Uterus (tissue), 4 donors: ENCODE data around the gene NEDD4L. TPM values are rescaled to one million over a fixed set of nuclear protein-coding genes. Genes with fewer than 3 reads are reported as not detected.

Source experiments
- DNase-seq, 2 donors: peaks; one replicate each; pipeline ENCODE4 v3.0.0-alpha.2; 2019 to 2020
- H3K27ac ChIP-seq, 2 donors: fragments of 200-600 bp; sonication (generic); 1 replicate in 1 of 2; 2 replicates in 1 of 2; pipeline ENCODE4 v1.5.1; 2016 to 2018
- H3K27me3 ChIP-seq, 2 donors: fragments of 200-600 bp; sonication (generic); one replicate each; pipeline ENCODE4 v1.5.1; 2018 to 2019; ENCODE audit warnings: control low read depth in 1 of 2
- H3K36me3 ChIP-seq, 2 donors: fragments of 200-600 bp; sonication (generic); one replicate each; pipeline ENCODE4 v1.5.1; 2019; ENCODE audit warnings: control low read depth in 1 of 2
- H3K4me1 ChIP-seq, 2 donors: fragments of 200-600 bp; sonication (generic); one replicate each; pipeline ENCODE4 v1.5.1; 2018 to 2019; ENCODE audit warnings: control low read depth in 1 of 2
- H3K4me3 ChIP-seq, 2 donors: fragments of 200-600 bp; sonication (generic); 1 replicate in 1 of 2; 2 replicates in 1 of 2; pipeline ENCODE4 v1.5.1; 2018 to 2019; ENCODE audit warnings: mild to moderate bottlenecking in 1 of 2
- H3K9me3 ChIP-seq, 2 donors: fragments of 200-600 bp; sonication (generic); one replicate each; pipeline ENCODE4 v1.5.1; 2019; ENCODE audit warnings: control low read depth in 1 of 2
- POLR2A ChIP-seq, 2 donors: fragments of 450-650 bp; IDR thresholded peaks; one replicate each; pipeline ENCODE4 v1.6.1; 2016; ENCODE audit warnings: antibody characterized with exemption in 2 of 2, mild to moderate bottlenecking in 1 of 2, moderate library complexity in 1 of 2
- intact Hi-C: fragments of 100-400 bp; cut with DNase I; formaldehyde crosslinking; loops from one replicate; pipeline ENCODE4 v1.15.1; 2023; ENCODE audit warnings: low total_unique reads
- total RNA-seq, 4 donors: library from RNA; depleted of rRNA in 3 of 4; stranded (reverse); fragments of >200 nt in 3 of 4; gene quantifications; one replicate each; pipeline versions ENCODE4 v1.1.0 to v1.2.4, GENCODE V29; 2014 to 2023
- TF ChIP-seq, protein P1 (sequence below), 4 experiments: fragments of 200-600 bp in 2 of 4; fragments of 450-650 bp in 2 of 4; sonication (generic) in 2 of 4; IDR thresholded peaks; one replicate each; pipeline ENCODE4 v1.5.1; 2016 to 2019; ENCODE audit warnings: antibody characterized with exemption in 4 of 4, mild to moderate bottlenecking in 2 of 4, moderate library complexity in 1 of 4
- donor health status: DM: yes; HTN: yes; CAD: no.

NEDD4L gene
- total RNA-seq, 4 donors from 2014 or later = 6.2 to 45.9 (median 32.3) TPM

DNA sequence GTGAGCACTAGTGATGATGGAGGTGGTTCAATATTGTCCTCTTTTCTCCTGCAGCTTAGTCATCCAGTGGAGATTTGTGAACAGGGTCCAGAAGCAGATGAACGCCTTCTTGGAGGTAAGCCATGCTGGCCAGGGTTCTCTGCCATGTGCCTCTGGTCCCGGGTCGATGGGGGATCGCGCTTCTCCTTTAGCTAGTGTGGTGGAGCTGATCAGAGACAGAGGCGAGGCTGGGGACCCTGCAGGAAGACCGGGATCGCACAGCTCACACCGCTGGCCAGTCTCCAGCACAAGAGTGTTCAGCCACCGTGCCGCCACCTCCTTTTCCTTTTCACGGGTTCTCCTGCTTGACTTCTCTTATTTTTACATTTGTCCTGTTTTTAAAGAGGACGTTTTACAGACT, 341.4 kb downstream of the NEDD4L start:
- H3K36me3 ChIP-seq = no peaks in the 10 kb centered on the region
- intact Hi-C loops = no loop called here
- no peak for DNase-seq
- no peak overlapping the region for H3K4me3 ChIP-seq
- no peaks in the 10 kb centered on the region for H3K9me3 ChIP-seq
- H3K27ac ChIP-seq = no peak overlapping the region
- H3K4me1 ChIP-seq = no peaks in the 10 kb centered on the region
- no peaks in the 10 kb centered on the region for H3K27me3 ChIP-seq
- no peak for TF ChIP-seq POLR2A (IDR thresholded peaks at IDR 0.05)
- TF ChIP-seq, protein P1, sequence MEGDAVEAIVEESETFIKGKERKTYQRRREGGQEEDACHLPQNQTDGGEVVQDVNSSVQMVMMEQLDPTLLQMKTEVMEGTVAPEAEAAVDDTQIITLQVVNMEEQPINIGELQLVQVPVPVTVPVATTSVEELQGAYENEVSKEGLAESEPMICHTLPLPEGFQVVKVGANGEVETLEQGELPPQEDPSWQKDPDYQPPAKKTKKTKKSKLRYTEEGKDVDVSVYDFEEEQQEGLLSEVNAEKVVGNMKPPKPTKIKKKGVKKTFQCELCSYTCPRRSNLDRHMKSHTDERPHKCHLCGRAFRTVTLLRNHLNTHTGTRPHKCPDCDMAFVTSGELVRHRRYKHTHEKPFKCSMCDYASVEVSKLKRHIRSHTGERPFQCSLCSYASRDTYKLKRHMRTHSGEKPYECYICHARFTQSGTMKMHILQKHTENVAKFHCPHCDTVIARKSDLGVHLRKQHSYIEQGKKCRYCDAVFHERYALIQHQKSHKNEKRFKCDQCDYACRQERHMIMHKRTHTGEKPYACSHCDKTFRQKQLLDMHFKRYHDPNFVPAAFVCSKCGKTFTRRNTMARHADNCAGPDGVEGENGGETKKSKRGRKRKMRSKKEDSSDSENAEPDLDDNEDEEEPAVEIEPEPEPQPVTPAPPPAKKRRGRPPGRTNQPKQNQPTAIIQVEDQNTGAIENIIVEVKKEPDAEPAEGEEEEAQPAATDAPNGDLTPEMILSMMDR (IDR thresholded peaks at IDR 0.05) = no peak

DNA sequence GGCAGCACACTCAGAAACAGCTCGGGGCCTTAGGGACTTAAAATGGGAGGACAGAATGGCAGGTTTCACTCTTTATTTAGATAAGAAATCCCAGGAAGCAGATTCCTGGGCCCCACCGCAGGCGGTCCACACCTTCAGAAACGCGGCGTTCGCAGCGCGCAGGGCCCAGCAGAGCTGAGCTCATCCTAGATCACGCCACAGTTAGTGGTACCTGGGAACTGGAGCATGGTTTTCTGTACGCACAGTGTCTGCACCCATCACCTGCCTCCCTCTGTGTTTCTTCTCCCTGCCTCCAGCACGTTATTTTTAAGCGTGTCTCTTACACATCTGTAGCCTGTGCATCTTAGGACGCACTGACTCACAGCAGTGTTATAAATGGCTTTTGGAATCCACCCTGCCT, 342.8 kb downstream of the NEDD4L start:
- H3K4me3 ChIP-seq = no peak overlapping the region

DNA sequence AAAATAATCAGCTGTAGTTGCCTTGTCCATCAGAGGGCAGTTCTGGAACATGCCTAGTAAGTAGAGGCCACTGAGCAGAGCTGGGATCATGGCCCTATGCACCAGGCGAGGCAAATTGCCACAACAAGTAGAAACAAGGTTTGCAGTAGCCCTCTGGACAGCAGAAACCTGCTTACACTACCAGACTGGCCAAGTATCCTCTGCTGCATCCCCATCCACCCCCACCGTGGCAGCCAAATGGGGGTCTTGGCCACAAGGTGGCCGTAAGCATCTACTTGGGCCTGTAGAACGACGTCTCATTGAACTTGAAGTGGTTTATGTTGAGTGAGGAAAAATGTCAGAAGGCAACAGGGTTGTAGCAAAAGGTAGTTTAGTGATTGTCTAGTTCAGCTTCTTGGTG, 343.7 kb downstream of the NEDD4L start:
- Histone ChIP-seq H3K27ac (no peak overlapping the region), H3K4me1 (peaks cover 0 to 3% of the 10 kb centered on the region in 2 donors), H3K4me3 (no peak overlapping the region), H3K36me3 (no peaks in the 10 kb centered on the region), H3K27me3 (no peaks in the 10 kb centered on the region), H3K9me3 (no peaks in the 10 kb centered on the region)
- intact Hi-C loops = no loop called here
- TF ChIP-seq, protein P1 (IDR thresholded peaks at IDR 0.05) = no peak
- TF ChIP-seq POLR2A (IDR thresholded peaks at IDR 0.05) = no peak
- DNase-seq = no peak

More for the DNA sequence above, 342.8 kb downstream of the NEDD4L start:
- Histone ChIP-seq H3K27me3 (no peaks in the 10 kb centered on the region), H3K4me1 (peaks cover 0 to 3% of the 10 kb centered on the region in 2 donors), H3K9me3 (no peaks in the 10 kb centered on the region), H3K36me3 (no peaks in the 10 kb centered on the region), H3K27ac (no peak overlapping the region)
- intact Hi-C loops = no loop called here
- no peak for DNase-seq
- TF ChIP-seq, protein P1 (IDR thresholded peaks at IDR 0.05) = no peak
- no peak for TF ChIP-seq POLR2A (IDR thresholded peaks at IDR 0.05)

DNA sequence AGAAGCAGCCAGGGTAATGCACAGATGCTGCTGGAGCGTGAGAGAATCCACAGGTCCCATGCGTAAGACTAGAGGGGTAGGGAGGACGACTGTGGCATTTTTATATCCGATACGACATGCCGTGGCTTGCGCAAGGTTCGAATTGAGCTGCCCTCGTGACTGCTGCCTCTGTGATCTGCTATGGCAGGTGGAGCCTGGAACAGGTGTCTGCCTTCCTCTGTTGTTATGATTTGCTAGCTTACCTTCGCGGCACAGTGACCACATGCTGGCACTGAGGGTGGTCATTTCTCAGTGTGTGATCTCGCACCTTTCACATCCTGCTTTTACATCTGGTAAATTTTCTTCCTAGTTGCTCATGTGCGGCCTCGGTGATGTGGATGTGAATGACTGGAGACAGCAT, 344.7 kb downstream of the NEDD4L start:
- Histone ChIP-seq H3K9me3 (no peaks in the 10 kb centered on the region), H3K4me3 (no peak overlapping the region), H3K27ac (no peak overlapping the region), H3K27me3 (no peaks in the 10 kb centered on the region), H3K36me3 (no peaks in the 10 kb centered on the region), H3K4me1 (peaks cover 0 to 3% of the 10 kb centered on the region in 2 donors)
- intact Hi-C loops = no loop called here
- TF ChIP-seq, protein P1 (IDR thresholded peaks at IDR 0.05) = no peak
- no peak for TF ChIP-seq POLR2A (IDR thresholded peaks at IDR 0.05)
- no peak for DNase-seq

DNA sequence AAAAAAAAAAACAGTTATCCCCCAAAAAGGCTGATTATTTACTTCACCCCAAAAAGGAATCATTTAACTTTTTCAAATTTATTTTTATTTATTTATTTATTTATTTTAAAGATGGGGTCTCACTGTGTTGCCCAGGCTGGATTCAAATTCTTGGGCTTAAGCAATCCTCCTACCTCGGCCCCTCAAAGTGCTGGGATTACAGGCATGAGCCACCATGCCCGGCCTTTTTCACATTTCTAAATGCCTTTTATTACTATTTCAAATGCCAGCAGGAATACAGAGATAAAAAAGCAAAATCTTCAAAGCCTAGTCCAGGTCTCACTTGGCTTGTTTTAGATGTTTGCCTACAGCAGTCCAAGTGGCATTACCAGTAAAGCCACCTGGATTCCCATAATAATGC, 345.7 kb downstream of the NEDD4L start:
- Histone ChIP-seq H3K4me1 (peaks cover 0 to 3% of the 10 kb centered on the region in 2 donors), H3K27me3 (no peaks in the 10 kb centered on the region), H3K36me3 (no peaks in the 10 kb centered on the region), H3K9me3 (no peaks in the 10 kb centered on the region), H3K4me3 (no peak overlapping the region), H3K27ac (no peak overlapping the region)
- DNase-seq = no peak
- intact Hi-C loops = no loop called here
- TF ChIP-seq, protein P1 (IDR thresholded peaks at IDR 0.05) = no peak
- no peak for TF ChIP-seq POLR2A (IDR thresholded peaks at IDR 0.05)
